Stimulated activated CD4-positive, alpha-beta T cell treated with anti-CD3 and anti-CD28 coated beads, Interleukin-12 subunit alpha, Interleukin-12 subunit beta, amount 100 ng/mL, for 48 hours (primary cell): ENCODE measurements around the gene CEP85L.

Source experiments
- DNase-seq, 3 donors: peaks; one replicate each; pipeline ENCODE4 v3.0.0-alpha.2; 2020; ENCODE audit warnings: low read depth in 2 of 3, low spot score in 1 of 3

The CEP85L gene

GRCh38 chr6:118502169-118502568, 149.2 kb downstream of the CEP85L start:
- no peak for DNase-seq

- DNase-seq: no peak
Measured at GRCh38 chr6:118501765-118502164, 149.6 kb downstream of the CEP85L start.

GRCh38 chr6:118501099-118501498, 150.3 kb downstream of the CEP85L start:
- DNase-seq: no peak

GRCh38 chr6:118500130-118501015, 151.0 kb downstream of the CEP85L start:
- no peak for DNase-seq

GRCh38 chr6:118495485-118496280, 155.7 kb downstream of the CEP85L start:
- DNase-seq: no peak

GRCh38 chr6:118494091-118494490, 157.3 kb downstream of the CEP85L start:
- no peak for DNase-seq

- DNase-seq: no peak
Measured at GRCh38 chr6:118489990-118490389, 161.4 kb downstream of the CEP85L start.

GRCh38 chr6:118488631-118489030, 162.8 kb downstream of the CEP85L start:
- DNase-seq: no peak

GRCh38 chr6:118485601-118486550, 165.5 kb downstream of the CEP85L start:
- no peak for DNase-seq

GRCh38 chr6:118476551-118476950, 174.8 kb downstream of the CEP85L start:
- DNase-seq: no peak

- no peak for DNase-seq
Measured at GRCh38 chr6:118473266-118473665, 178.1 kb downstream of the CEP85L start.

GRCh38 chr6:118469468-118469867, 181.9 kb downstream of the CEP85L start:
- DNase-seq: no peak

- no peak for DNase-seq
Measured at GRCh38 chr6:118468682-118469465, 182.5 kb downstream of the CEP85L start.

- no peak for DNase-seq
Measured at GRCh38 chr6:118467181-118467580, 184.2 kb downstream of the CEP85L start.

GRCh38 chr6:118464620-118465019, 186.8 kb downstream of the CEP85L start:
- no peak for DNase-seq

GRCh38 chr6:118460958-118461470, 190.4 kb downstream of the CEP85L start:
- DNase-seq: no peak

- no peak for DNase-seq
Measured at GRCh38 chr6:118456982-118457381, 194.4 kb downstream of the CEP85L start.

- DNase-seq: no peak
Measured at GRCh38 chr6:118451839-118452238, 199.6 kb downstream of the CEP85L start.

- DNase-seq: no peak
Measured at GRCh38 chr6:118444796-118445195, 206.6 kb downstream of the CEP85L start.

GRCh38 chr6:118436482-118436881, 214.9 kb downstream of the CEP85L start:
- no peak for DNase-seq
